ENCODE results near the gene CDK18. TPM values are rescaled to one million over a fixed set of nuclear protein-coding genes. Genes with fewer than 3 reads are reported as not detected.

CDK18 gene
- total and polyA plus RNA-seq, 2 donors from 2014 or later, result 25.7 to 36.3 TPM

GRCh38 chr1:205465392-205465791, 39.1 kb upstream of the CDK18 start:
- intact Hi-C loops (cut with DNase I), result no loop called here
- Histone ChIP-seq H3K27me3 (ENCODE audit: control insufficient read depth, insufficient read depth, low read length) (peaks cover 2% of the 10 kb centered on the region), H3K9ac (ENCODE audit: low read length in 3 of 3) (no peak overlapping the region), H3K27ac (ENCODE audit: low read depth in 2 of 2, low read length in 2 of 2) (no peak overlapping the region), H3K4me1 (ENCODE audit: control insufficient read depth in 2 of 3, insufficient read depth in 2 of 3, low read depth in 1 of 3, low read length in 3 of 3) (peaks cover 0 to 2% (median 0%) of the 10 kb centered on the region in 3 donors), H3K9me3 (ENCODE audit: control insufficient read depth in 2 of 3, insufficient read depth in 1 of 3, low read length in 3 of 3) (no peaks in the 10 kb centered on the region), H3K36me3 (ENCODE audit: control insufficient read depth in 2 of 3, insufficient read depth in 3 of 3, low read length in 3 of 3) (no peaks in the 10 kb centered on the region), H3K4me3 (ENCODE audit: low read length in 3 of 3) (no peak overlapping the region)
- DNase-seq, result no peak
- no peak for FAIRE-seq
- no peak for TF ChIP-seq CTCF (IDR thresholded peaks at IDR 0.05; ENCODE audit: borderline replicate concordance, extremely low read depth, insufficient read depth)

- no peak for TF ChIP-seq CTCF (IDR thresholded peaks at IDR 0.05; ENCODE audit: borderline replicate concordance, extremely low read depth, insufficient read depth)
- FAIRE-seq, result no peak
- H3K9ac ChIP-seq (ENCODE audit: low read length in 3 of 3), result no peak overlapping the region
These were observed 37.8 kb upstream of the CDK18 start for GRCh38 chr1:205466595-205467220.

GRCh38 chr1:205470131-205470530, 34.3 kb upstream of the CDK18 start:
- no peaks in the 10 kb centered on the region for H3K27me3 ChIP-seq (ENCODE audit: control insufficient read depth, insufficient read depth, low read length)
- no peaks in the 10 kb centered on the region for H3K9me3 ChIP-seq (ENCODE audit: control insufficient read depth in 2 of 3, insufficient read depth in 1 of 3, low read length in 3 of 3)
- H3K9ac ChIP-seq (ENCODE audit: low read length in 3 of 3), result no peak overlapping the region
- H3K27ac ChIP-seq (ENCODE audit: low read depth in 2 of 2, low read length in 2 of 2), result no peak overlapping the region
- no peak for TF ChIP-seq CTCF (IDR thresholded peaks at IDR 0.05; ENCODE audit: borderline replicate concordance, extremely low read depth, insufficient read depth)
- no peak overlapping the region for H3K4me3 ChIP-seq (ENCODE audit: low read length in 3 of 3)
- DNase-seq (no peak), FAIRE-seq (no peak)
- intact Hi-C loops (cut with DNase I), result no loop called here
- H3K4me1 ChIP-seq (ENCODE audit: control insufficient read depth in 2 of 3, insufficient read depth in 2 of 3, low read depth in 1 of 3, low read length in 3 of 3), result peaks cover 0 to 3% (median 0%) of the 10 kb centered on the region in 3 donors
- H3K36me3 ChIP-seq (ENCODE audit: control insufficient read depth in 2 of 3, insufficient read depth in 3 of 3, low read length in 3 of 3), result no peaks in the 10 kb centered on the region

More at GRCh38 chr1:205466595-205467220, 37.8 kb upstream of the CDK18 start:
- no peaks in the 10 kb centered on the region for H3K36me3 ChIP-seq (ENCODE audit: control insufficient read depth in 2 of 3, insufficient read depth in 3 of 3, low read length in 3 of 3)
- peak in 4 of 5 donors; percentile 20 to 69 (median 44) for DNase-seq
- H3K27me3 ChIP-seq (ENCODE audit: control insufficient read depth, insufficient read depth, low read length), result no peaks in the 10 kb centered on the region
- H3K4me1 ChIP-seq (ENCODE audit: control insufficient read depth in 2 of 3, insufficient read depth in 2 of 3, low read depth in 1 of 3, low read length in 3 of 3), result peaks cover 0 to 3% (median 0%) of the 10 kb centered on the region in 3 donors
- no peaks in the 10 kb centered on the region for H3K9me3 ChIP-seq (ENCODE audit: control insufficient read depth in 2 of 3, insufficient read depth in 1 of 3, low read length in 3 of 3)
- H3K27ac ChIP-seq (ENCODE audit: low read depth in 2 of 2, low read length in 2 of 2), result no peak overlapping the region
- H3K4me3 ChIP-seq (ENCODE audit: low read length in 3 of 3), result no peak overlapping the region
- intact Hi-C loops (cut with DNase I), result no loop called here
